GM21529 (cell line): ENCODE data around the gene KRT10.
"Not testable (repeated sequence)": the region's sequence is repeated elsewhere in the genome, so short reads cannot be mapped to it uniquely, and the experiment has no call there.

ENCODE experiments used
- ATAC-seq: cut with Tn5 transposase; IDR thresholded peaks from one replicate; pipeline ENCODE4 v1.9.1; 2021; ENCODE audit not compliant: unreplicated experiment

KRT10 gene

GRCh38 chr17:40833882-40834281 is 11.5 kb upstream of the KRT10 start:
- no peak for ATAC-seq

GRCh38 chr17:40832840-40833239 is 10.4 kb upstream of the KRT10 start:
- ATAC-seq: no peak

GRCh38 chr17:40830085-40830776 is 7.8 kb upstream of the KRT10 start:
- no peak for ATAC-seq

- ATAC-seq: no peak
These were observed 6.1 kb upstream of the KRT10 start for GRCh38 chr17:40828454-40829044.

GRCh38 chr17:40827746-40828453 is 5.5 kb upstream of the KRT10 start:
- ATAC-seq: no peak

GRCh38 chr17:40825599-40825998 is 3.2 kb upstream of the KRT10 start:
- no peak for ATAC-seq

- no peak for ATAC-seq
These were observed 1.8 kb upstream of the KRT10 start for GRCh38 chr17:40824015-40824832.

- ATAC-seq: no peak
These were observed 878 bp downstream of the KRT10 start for GRCh38 chr17:40821536-40821935.

- no peak for ATAC-seq
These were observed 2.1 kb downstream of the KRT10 start for GRCh38 chr17:40820228-40820838.

GRCh38 chr17:40819528-40820125 is 2.8 kb downstream of the KRT10 start:
- no peak for ATAC-seq

- ATAC-seq: peak; percentile 60
These were observed 3.5 kb downstream of the KRT10 start for GRCh38 chr17:40818733-40819527.

- no peak for ATAC-seq
These were observed 4.1 kb downstream of the KRT10 start for GRCh38 chr17:40818343-40818732.

GRCh38 chr17:40817103-40817682 is 5.2 kb downstream of the KRT10 start:
- ATAC-seq: no peak

GRCh38 chr17:40816569-40816968 is 5.8 kb downstream of the KRT10 start:
- no peak for ATAC-seq

- ATAC-seq: no peak
These were observed 7.0 kb downstream of the KRT10 start for GRCh38 chr17:40815381-40815780.

- not testable (repeated sequence) for ATAC-seq
These were observed 7.8 kb downstream of the KRT10 start for GRCh38 chr17:40814657-40815056.

GRCh38 chr17:40813804-40814203 is 8.6 kb downstream of the KRT10 start:
- ATAC-seq: no peak

GRCh38 chr17:40812639-40813038 is 9.8 kb downstream of the KRT10 start:
- ATAC-seq: no peak

- ATAC-seq: no peak
These were observed 11.9 kb downstream of the KRT10 start for GRCh38 chr17:40810494-40810893.
